Activated naive CD4-positive, alpha-beta T cell (primary cell): ENCODE data around the gene GSTM4.

Source experiments
- DNase-seq, 4 experiments: peaks; one replicate each; lab custom pipeline; 2025; lab: John Stamatoyannopoulos, UW

Gene GSTM4

DNA sequence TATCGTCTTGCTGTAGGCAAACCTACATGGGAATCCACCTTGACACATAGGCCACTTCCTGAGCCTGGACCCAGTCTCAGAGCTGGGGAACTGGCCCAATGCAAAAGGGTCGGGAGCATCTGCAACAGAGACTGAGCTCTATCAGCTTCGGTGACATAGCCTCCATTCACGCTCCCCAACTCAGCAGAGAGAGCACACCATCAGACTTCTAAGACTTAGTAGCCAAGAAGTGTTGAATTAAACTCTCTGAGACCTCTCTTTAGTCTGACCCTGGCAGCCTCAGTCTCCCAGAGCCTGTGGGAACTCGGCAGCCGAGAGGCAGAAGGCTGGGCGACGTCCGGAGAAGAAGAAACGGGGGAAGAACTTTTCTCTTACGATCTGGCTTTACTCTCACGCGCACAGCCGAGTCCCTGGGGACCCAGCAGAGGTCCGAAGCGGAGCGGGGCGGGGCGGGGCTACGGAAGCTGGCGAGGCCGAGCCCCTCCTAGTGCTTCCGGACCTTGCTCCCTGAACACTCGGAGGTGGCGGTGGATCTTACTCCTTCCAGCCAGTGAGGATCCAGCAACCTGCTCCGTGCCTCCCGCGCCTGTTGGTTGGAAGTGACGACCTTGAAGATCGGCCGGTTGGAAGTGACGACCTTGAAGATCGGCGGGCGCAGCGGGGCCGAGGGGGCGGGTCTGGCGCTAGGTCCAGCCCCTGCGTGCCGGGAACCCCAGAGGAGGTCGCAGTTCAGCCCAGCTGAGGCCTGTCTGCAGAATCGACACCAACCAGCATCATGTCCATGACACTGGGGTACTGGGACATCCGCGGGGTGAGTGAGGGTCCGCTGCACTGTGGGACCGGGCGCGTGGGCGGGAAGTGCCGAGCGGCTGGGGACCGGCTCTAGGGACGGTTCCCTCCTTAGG, at the start of gene GSTM4:
Gene GSTM4, plus strand, starts transcription at position 485 of the 905 bp plus-strand sequence. Its CDS starts 291 bp downstream, at position 776.
- peak in 3 of 4 experiments; percentile 16 to 52 (median 21) for DNase-seq

DNA sequence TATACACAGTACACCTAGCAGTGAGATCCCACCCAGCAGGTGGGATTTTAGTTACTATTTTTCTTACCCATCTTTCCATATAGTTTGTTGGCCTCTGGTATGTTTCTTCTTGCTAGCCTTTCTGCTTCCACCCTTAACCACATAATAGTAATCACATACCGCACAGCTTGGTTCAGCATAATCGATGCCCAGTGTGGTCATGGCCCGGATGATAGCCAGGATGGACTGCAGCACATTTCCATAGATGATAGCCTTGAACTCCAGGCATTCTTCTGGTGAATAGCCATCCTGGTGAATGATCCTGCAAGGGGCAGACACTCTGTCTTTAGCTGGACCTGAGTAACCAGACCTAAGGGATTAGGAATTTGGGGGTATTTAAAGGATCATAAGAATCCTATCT, 46.0 kb upstream of the GSTM4 start:
- DNase-seq = no peak

DNA sequence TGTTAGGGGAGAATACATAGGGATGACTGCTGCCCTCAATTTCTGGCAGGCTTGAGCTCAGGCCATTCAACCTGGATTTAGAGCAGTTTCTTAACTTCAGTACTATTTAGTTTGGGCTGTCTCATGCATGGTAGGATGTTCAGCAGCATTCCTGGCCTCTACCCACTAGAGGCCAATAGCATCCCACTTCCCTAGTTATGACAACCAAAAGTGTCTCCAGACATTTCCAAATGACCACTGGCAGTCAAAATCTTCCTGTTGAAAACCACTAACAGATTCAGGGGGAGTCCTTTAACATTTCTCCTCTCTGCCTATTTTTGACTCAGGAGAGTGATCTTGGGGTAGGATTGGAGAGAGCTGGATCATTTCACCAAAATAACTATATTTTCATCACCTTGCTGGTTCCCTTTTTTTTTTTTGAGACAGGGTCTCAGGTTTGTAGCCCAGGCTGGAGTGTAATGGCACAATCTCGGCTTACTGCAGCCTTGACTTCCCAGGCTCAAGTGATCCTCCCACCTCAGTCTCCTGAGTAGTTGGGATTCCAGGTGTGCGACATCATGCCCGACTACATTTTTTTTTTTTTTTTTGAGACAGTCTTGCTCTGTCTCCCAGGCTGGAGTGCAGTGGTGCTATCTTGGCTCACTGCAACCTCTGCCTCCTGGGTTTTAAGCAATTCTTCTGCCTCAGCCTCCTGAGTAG, 45.1 kb upstream of the GSTM4 start:
- DNase-seq = no peak

DNA sequence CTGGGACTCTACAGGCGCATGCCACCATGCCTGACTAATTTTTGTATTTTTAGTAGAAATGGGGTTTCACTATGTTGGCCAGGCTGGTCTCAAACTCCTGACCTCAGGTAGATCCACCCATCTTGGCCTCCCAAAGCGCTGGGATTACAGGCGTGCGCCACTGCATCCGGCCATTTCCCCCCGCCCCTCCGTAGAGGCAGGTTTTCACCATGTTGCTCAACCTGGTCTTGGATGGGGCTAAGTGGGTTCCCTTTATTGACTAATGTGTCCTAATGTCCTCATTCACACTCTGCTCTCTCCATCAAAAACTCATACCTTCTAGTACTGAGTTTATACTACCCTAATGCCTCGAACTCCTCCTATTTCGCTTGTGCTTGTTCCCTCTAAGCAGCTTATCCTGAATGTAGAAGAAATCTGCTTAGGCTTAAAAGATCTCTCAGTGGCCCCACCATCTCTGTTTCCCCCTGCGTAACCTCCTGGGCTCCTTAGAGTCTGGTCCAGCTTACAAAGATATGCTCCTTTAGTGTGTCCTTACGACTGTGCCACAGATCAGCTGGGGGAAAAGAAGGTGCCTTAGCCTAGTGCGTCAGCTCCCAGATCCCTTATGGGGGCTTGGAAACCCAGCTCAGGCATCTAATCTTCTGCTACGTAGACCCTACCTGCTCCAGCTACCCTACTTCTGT, 44.5 kb upstream of the GSTM4 start:
- no peak for DNase-seq

DNA sequence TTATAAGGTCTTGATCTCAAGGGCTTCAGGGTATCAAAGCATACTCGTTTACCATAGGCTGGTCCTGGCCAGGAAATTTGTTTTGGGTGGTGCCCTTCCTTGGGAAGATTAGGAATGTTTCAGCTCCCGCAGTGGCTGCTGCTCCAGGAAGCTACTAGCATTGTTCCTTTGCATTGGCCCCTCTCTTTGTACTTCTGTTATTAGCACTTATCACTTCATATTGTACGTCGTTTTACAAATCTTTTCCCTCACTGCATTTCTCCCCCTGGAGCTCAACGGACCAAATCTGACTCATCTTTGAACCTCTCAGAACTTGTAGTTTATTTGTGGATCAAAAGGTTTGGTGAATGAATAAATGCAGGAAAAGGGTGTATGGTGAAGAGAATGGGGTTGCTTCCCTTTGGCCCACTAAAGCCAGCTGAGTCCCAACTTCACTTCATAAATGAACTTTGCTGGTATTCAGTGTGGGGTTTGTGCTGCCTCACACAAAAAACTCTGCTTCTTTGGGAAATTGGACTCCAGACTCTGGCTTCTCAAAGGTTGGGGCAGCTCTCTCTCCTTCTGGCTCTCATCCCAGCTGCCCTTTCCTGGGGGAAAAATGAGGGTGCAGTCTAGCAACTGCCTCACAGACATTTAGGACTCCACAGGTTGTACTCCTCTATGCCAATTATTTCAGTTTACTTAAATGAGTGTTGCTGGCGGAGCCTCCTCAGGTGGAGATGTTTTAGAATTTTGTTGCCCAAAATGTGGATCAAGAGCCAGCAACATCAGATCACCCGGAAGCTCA, 42.3 kb upstream of the GSTM4 start:
- no peak for DNase-seq

DNA sequence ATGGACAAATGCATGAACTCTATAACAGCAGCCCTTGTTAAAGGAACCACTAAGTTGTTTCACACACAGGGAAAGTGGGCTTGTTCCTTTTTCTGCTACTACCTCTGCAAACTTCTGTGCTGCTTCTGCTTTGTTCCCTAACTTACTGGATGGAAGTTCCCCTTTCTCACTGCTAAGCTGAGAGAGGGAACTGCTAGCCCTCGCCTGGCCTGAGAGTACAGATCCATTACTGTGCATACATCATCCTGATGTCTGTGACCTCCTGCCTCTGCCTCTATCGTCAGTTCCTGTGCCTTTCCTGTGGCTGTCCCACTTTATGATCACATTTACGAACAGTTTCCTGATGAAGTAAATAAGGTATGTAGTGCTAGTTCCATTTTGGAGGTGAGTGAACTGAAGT, 40.0 kb upstream of the GSTM4 start:
- DNase-seq = no peak

DNA sequence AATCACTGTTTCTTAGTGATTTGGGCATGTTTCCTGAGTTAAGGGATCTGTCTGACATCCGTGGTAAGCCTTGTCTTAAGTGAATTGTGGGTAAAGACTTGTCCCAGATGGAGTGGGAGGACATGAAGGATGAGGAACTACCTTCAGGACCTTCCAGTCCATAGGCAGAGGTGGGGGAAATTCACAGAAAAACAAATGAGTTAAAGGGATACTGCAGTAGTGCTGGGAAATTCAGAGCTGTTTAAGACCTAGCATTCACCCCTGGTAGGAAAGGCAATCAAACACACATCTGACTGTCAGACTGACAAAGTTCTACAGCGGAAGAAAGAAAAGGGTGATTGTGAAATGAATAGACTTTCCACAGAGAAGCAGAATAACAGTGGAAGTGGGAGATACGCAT, 39.5 kb upstream of the GSTM4 start:
- no peak for DNase-seq

DNA sequence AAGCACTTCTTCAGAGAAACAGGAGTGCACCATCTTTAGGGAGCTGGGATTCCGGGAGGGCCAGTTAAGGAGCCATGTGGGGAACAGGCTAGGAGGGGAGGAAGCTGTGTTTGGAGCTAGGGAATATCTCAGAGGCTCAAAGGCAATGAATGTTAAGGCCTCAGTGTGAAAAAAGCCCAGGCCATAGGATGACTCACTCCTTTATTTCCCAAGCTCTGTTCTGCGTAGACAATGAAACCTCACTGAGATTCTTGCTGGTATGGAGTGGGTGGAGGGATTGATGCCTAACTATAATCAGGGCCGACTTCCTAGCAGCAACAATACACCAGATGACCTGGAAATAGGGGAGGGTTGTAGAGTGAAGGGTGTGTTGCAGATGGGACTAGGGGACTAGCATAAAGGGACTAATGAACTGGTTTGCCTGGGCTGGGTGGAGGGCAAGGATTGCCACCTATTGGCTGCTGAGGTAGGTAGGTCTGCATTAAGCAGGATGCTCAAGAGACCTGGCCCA, 38.6 kb upstream of the GSTM4 start:
- DNase-seq = no peak

DNA sequence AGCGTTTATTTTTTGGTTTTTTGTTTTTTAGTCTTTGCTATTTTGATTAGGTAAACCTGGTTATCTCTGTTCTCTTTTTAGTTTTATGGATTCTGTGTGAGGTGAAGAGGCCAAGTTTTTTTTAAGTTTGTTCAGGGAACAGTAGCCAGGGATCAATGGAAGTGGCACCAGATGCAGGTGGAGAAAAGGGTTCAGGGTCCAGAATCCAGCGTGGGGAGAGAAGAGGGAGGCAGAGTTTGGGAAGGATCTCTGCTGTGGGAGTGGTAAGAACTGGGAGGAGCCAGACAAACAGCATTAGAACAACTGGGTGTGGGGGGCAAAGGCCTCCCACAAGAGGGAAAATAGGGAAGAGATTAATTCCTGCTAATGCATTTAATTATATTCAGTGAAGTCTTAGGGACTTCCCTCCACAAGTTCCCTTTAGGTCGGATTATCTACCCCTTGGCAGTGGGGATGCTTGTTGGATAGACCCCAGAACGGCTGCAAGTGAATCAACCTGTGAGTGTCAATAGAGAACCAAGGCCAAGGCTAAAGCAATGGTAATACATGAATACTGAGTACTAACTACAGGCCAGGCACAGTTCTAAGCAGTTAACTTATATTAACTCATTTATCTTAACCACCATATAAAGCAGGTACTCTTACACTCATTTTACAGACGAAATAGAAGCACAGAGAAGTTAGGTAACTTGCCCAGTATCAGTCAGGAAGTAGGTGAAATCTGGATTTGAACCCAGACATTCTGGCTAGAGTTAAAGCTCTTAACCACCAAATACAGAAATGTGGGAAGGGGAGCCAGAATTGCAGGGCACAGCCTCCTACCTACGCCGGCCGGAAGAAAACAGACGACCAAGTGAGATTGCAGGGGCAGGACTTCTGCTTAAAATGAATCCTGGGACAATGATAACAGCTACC, 37.0 kb upstream of the GSTM4 start:
- no peak for DNase-seq

DNA sequence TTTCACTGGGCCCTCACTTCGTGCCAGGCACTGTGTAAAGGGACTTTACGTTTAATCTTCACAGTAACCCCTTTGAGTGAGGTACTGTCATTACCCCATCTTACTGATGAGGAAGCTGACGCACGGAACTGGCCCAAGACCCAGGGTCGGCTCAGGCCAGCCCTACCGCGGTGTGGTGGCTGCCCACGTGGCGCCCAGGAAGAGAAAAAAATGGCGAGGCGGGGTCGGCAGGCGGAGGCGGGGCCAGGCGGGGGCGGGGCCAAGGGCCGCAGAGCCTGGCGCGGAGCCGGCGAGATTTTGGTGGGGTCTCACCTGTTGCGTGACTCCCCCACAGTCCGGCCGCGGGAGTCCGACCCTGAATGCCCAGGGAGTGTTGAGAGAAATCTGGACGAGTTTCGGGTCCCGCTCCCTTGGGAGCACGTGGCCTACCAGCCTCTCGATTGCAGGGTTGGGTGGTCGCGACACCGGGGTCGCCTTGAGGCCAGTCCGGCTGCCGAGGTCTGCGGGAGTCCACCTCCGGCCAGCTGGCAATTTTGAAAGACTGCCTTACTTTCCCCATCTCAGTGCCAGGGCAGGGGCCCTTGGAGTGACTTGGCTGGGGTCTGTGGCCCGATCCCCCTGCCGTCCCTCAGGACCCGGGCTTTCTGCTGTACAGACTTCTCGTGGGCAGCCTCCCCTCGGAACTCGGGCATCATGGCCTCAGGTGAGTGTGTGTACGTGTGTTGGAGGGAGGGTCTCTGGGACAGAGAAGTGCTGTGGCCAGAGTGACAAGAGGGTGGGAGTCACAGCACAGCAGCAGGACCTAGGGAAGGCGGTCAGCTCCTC, 36.1 kb upstream of the GSTM4 start, which contains the start of the genes AMPD2 and GNAT2:
Gene AMPD2, plus strand, starts transcription at position 262 of the 825 bp plus-strand sequence. CDS start 1,339 bp downstream, outside the sequence.
Gene GNAT2, minus strand, starts transcription at position 41 of the 825 bp plus-strand sequence. CDS start 6,746 bp downstream, outside the sequence.
- peak; percentile 31 to 56 (median 36) for DNase-seq

DNA sequence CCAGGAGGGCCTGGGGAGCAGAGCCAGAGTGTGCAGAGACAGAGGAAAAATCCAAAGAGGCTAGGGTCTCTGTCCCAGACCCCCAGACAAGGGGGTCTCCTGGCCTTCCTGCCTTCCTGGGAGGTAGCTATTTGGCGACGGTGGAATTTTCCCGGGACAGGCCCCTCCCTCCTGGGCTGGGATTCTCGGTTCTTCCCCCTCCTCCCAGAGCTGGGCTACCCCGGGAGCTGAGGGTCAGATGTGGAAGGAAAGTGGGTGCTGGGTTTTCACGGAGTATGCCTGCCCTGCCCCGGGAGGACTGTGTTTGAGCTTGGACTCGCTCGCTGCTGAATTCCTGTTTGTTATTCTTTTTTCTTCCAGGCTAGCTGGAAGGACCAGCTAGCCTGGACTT, 35.5 kb upstream of the GSTM4 start:
- no peak for DNase-seq

DNA sequence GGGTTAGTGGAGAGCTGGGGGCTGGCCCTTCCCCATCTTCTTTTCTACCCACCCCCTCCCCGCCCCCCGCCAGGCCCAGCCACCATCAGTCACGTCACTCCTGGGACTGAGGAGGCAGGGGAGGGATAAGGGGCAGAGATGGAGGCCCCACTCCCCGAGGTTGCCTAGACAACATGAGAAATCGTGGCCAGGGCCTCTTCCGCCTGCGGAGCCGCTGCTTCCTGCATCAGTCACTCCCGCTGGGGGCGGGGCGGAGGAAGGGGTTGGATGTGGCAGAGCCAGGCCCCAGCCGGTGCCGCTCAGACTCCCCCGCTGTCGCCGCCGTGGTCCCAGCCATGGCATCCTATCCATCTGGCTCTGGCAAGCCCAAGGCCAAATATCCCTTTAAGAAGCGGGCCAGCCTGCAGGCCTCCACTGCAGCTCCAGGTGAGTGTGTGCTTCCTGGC, 35.0 kb upstream of the GSTM4 start:
- peak; percentile 78 to 96 (median 87) for DNase-seq

DNA sequence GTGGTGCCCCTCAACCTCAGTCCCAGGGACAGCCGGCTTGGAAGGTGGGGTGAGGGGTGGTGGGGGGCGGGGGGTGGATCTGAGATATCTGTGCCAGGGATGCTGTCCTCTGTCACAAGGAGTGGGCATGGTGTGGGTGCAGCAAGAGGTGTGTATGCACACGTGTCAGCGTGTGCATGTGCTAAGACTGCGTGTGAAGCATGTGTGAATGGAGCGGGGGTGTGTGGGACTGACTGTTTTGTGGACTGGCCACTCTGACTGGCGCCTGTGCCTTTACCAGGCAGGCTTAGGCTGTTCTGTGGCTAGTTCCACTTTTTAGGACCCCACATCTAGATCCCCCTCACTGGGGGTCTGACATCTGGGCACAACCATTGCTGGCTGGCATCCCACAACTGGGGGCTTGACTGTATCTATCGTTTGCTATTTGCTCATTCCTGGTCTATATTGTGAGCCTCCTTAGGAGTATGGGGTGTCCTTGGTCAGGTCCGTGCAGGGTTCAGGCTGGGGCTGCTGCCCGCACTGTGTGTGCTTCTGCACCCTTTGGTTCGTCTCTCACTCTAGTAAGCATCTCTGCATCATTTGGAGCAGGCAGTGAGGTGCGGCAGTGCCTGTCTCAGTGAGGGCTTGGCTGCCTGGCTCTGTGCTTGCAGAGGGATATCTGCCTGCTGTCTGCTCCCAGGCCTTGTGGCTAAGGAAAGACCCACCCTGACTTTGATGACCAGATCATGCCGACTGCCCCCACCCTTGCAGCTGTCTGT, 34.3 kb upstream of the GSTM4 start:
- no peak for DNase-seq

DNA sequence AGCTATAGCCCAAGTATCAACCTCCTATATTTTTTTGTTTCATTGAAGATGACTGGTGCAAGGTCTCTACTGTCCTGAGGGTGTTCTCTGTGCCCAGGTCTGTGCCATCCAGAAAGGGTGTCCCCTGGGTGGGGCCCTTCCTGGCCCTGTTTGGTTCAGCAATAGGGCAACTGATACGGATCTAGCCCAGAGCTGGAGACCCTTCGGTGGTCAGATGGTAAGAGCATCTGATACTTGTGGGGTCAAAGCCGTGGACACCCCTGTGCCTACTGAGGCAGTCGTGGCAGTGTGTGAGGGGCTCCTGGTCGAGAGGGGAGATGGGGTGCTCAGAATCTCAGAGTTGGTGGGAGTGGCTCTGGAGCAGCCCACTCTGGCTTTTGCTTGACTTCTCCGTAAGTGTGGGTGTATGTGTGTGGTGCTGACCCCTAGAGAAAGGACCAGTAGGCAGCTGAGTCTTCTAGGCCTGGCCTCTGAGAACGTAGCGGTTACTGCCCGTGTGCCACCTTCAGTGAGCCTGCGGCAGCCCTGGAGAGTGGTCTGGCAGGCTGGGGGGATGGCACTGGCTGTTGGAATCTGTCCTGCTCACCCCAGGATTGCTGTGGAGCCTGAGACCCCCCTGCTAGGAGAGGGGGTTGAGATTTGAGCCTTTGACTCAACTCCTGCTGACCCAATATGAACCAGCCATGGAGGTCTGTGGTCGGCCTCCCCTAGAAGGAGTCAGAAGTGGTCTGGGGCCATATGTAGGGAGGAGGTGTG, 33.6 kb upstream of the GSTM4 start:
- DNase-seq = no peak

DNA sequence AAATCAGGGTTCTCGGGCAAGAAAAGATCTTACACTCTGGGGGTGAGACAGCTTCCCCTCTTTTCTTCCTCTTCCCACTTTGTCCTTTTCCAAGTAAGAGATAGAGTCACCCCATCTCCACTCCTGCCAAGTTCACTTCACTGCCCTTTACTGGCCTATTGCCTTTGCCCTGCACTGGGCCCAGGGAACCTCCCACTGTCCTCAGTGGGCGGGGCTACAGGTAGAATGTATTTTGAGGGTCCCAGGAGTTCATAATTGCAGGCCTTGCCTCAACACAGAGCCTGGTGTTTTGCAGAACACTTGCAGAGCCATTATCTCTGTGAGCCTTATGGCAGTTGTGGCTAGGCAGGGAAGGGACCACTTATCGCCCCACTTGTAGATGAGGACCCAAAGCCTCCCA, 33.0 kb upstream of the GSTM4 start:
- no peak for DNase-seq

DNA sequence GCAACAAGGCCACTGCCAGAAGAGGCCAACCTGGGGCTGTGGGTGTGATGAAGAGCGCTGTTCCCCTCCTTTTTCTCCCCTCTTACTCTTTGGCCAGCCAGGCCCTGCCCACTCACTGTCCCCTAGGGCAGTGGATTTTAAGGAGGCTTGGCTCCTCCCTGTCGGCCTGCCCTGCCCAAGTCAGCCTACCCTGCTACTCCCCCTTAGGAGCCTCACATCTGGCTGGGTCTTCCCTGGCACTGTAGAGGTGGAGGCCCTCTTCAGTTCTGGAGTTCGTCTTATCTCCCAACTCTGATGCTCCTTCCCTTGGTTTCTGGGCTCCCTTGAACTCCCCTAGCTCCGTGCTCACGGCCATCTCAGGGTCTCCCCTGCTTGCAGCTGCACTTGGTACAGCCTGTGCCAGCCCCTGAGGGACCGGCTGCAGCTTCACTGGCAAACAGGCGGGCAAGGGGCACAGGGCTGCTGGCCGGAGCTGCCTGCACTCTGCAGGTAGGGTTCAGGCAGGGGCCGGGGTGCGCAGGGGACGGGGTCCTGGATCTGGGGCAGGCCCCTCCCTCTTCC, 32.2 kb upstream of the GSTM4 start:
- no peak for DNase-seq
